Measurements from ENCODE around the gene PAK1. TPM values are rescaled to one million over a fixed set of nuclear protein-coding genes. Genes with fewer than 3 reads are reported as not detected.

The PAK1 gene
- total and polyA plus RNA-seq, 10 of the 15 experiments (the other 5 are each of a cell fraction or from before 2014, with no cell fraction given): 43.8 to 321 (median 110) TPM

DNA sequence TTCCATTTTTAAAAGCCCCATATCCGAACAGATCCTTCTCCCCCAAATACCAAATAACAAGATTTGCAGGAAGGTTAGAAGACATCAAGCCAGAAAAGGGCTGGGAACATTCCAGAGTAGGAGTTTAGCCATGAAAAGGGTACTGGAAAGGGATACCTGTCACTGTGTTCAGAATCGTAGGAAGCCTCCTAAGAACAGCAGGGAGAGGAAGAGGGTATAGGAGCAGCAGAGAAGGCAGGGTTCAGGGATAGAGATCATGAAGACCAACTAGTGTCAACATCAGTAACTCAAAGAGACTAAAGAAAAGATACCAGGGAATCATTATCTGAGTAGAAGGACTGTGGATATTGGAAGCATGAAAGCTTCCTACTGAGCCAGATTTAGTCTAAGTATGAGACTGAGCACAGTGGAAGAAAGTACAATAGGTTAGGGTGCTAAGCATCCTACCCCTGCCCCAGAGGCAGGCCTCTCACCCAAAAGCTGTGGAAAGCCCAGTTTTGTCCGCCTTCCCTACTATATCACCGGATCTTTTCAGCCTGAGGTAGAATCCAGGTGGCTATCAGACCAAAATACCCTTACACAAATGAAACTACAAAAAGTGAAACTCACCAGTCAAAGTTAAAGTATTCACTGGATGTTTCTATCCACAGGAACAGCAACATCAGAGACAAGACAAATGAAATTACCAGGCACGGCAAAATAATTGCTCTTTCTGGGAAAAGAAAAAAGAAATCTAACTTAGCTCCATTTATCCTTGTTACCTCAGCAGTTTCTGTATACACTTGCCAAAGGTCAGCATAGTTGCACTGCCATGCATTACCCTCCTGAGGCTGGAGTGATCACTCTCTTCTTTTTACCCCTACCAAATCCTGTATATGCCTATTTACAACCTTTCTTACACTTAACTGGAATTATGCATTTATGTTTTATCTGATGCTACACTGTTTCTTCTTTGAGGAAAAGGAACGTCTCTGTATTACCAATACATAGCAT is 189.1 kb downstream of the PAK1 start:
- ChIA-PET POLR2A (no interaction called here), SMC1A (ENCODE audit: uncharacterized antibody, unreplicated experiment) (interaction anchor here (0.8 to 1.2 kb wide), 2 partner anchors 25 to 226 kb away, joined by 3 to 4 read pairs; no protein-coding TSS in a partner anchor), CTCF (interaction anchor here (0.8 to 1.2 kb wide), 3 partner anchors 19 to 264 kb away, joined by 3 to 4 read pairs (median 3); no protein-coding TSS in a partner anchor), RAD21 (ENCODE audit: unreplicated experiment) (no interaction called here)
- Histone ChIP-seq H3K9ac (ENCODE audit: control insufficient read depth, insufficient read depth, low read length) (no peak overlapping the region), H3K36me3 (ENCODE audit: control insufficient read depth in 2 of 2, insufficient read depth in 2 of 2, low read length in 1 of 2) (no peaks in the 10 kb centered on the region), H2AFZ (ENCODE audit: control insufficient read depth, low read depth, low read length) (no peak overlapping the region), H3K4me1 (ENCODE audit: control insufficient read depth, insufficient read depth, low read length) (no peaks in the 10 kb centered on the region), H3K4me3 (no peak overlapping the region), H3K27me3 (replicated peaks in 1 of 2; ENCODE audit: control insufficient read depth in 2 of 2, insufficient read depth in 2 of 2, low read length in 1 of 2) (peaks cover 0 to 3% of the 10 kb centered on the region in 2 experiments; a peak in 2 of 4 replicates), H3K27ac (ENCODE audit: control insufficient read depth, insufficient read depth) (no peak overlapping the region), H3K9me3 (replicated peaks; ENCODE audit: control insufficient read depth, insufficient read depth, low read length) (no peaks in the 10 kb centered on the region), H3K4me2 (ENCODE audit: control insufficient read depth, insufficient read depth) (no peak overlapping the region), H3K79me2 (ENCODE audit: control insufficient read depth, insufficient read depth, low read length) (no peaks in the 10 kb centered on the region), H4K20me1 (ENCODE audit: control insufficient read depth, insufficient read depth) (no peaks in the 10 kb centered on the region)
- no peak for FAIRE-seq
- in situ Hi-C loops (cut with MboI) (loop anchor here (5.0 kb wide), 1 partner anchor 53 kb away; no protein-coding TSS in a partner anchor), intact Hi-C loops (cut with micrococcal nuclease; ENCODE audit: unreplicated experiment) (no loop called here)
- no TSS peak for BruUV-seq (replicated peaks)
- DNase-seq (ENCODE audit: low read depth, low spot score): no peak
- 32% methylated on average over 6 of the region's 6 CpGs for WGBS (ENCODE audit: insufficient coverage, insufficient replicate concordance, low lambda C conversion rate, missing lambda C conversion rate)
- ATAC-seq: no peak
- TF ChIP-seq ZNF217 (IDR thresholded peaks at IDR 0.05) (no peak), SMAD5 (IDR thresholded peaks at IDR 0.05; ENCODE audit: low read depth) (no peak), SMARCA5 (IDR thresholded peaks at IDR 0.05) (no peak), ZNF622 (IDR thresholded peaks at IDR 0.05) (no peak), SREBF1 (IDR thresholded peaks at IDR 0.05; ENCODE audit: low read length) (no peak), MTA2 (IDR thresholded peaks at IDR 0.05; ENCODE audit: low read depth) (no peak), ESRRA (IDR thresholded peaks at IDR 0.05; ENCODE audit: low read length) (no peak), STAT1 (conservative IDR thresholded peaks at IDR 0.05) (no peak)
- TF ChIP-seq, protein P1, sequence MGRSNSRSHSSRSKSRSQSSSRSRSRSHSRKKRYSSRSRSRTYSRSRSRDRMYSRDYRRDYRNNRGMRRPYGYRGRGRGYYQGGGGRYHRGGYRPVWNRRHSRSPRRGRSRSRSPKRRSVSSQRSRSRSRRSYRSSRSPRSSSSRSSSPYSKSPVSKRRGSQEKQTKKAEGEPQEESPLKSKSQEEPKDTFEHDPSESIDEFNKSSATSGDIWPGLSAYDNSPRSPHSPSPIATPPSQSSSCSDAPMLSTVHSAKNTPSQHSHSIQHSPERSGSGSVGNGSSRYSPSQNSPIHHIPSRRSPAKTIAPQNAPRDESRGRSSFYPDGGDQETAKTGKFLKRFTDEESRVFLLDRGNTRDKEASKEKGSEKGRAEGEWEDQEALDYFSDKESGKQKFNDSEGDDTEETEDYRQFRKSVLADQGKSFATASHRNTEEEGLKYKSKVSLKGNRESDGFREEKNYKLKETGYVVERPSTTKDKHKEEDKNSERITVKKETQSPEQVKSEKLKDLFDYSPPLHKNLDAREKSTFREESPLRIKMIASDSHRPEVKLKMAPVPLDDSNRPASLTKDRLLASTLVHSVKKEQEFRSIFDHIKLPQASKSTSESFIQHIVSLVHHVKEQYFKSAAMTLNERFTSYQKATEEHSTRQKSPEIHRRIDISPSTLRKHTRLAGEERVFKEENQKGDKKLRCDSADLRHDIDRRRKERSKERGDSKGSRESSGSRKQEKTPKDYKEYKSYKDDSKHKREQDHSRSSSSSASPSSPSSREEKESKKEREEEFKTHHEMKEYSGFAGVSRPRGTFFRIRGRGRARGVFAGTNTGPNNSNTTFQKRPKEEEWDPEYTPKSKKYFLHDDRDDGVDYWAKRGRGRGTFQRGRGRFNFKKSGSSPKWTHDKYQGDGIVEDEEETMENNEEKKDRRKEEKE (IDR thresholded peaks at IDR 0.05): no peak
- TF ChIP-seq, protein P2, sequence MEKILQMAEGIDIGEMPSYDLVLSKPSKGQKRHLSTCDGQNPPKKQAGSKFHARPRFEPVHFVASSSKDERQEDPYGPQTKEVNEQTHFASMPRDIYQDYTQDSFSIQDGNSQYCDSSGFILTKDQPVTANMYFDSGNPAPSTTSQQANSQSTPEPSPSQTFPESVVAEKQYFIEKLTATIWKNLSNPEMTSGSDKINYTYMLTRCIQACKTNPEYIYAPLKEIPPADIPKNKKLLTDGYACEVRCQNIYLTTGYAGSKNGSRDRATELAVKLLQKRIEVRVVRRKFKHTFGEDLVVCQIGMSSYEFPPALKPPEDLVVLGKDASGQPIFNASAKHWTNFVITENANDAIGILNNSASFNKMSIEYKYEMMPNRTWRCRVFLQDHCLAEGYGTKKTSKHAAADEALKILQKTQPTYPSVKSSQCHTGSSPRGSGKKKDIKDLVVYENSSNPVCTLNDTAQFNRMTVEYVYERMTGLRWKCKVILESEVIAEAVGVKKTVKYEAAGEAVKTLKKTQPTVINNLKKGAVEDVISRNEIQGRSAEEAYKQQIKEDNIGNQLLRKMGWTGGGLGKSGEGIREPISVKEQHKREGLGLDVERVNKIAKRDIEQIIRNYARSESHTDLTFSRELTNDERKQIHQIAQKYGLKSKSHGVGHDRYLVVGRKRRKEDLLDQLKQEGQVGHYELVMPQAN (conservative IDR thresholded peaks at IDR 0.05): no peak
- TF ChIP-seq, protein P3, sequence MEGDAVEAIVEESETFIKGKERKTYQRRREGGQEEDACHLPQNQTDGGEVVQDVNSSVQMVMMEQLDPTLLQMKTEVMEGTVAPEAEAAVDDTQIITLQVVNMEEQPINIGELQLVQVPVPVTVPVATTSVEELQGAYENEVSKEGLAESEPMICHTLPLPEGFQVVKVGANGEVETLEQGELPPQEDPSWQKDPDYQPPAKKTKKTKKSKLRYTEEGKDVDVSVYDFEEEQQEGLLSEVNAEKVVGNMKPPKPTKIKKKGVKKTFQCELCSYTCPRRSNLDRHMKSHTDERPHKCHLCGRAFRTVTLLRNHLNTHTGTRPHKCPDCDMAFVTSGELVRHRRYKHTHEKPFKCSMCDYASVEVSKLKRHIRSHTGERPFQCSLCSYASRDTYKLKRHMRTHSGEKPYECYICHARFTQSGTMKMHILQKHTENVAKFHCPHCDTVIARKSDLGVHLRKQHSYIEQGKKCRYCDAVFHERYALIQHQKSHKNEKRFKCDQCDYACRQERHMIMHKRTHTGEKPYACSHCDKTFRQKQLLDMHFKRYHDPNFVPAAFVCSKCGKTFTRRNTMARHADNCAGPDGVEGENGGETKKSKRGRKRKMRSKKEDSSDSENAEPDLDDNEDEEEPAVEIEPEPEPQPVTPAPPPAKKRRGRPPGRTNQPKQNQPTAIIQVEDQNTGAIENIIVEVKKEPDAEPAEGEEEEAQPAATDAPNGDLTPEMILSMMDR (IDR thresholded peaks at IDR 0.05 in 2 of 3, conservative IDR thresholded peaks at IDR 0.05 in 1 of 3; ENCODE audit: control insufficient read depth in 2 of 3, extremely low read depth in 1 of 3, insufficient read depth in 1 of 3, low read depth in 3 of 3, low read length in 3 of 3): no peak

All from GM12878 (cell line).